Adipocyte (in vitro differentiated cells): ENCODE measurements around the gene RGS3.

Experiments
- DNase-seq: peaks from one replicate; pipeline ENCODE4 v3.0.0-alpha.2; 2015; ENCODE audit warnings: low read depth
- H3K27me3 ChIP-seq: replicated peaks from 2 replicates; pipeline ENCODE4 v1.7.0; 2013; ENCODE audit warnings: mild to moderate bottlenecking, low read length, moderate library complexity; ENCODE audit not compliant: control insufficient read depth, insufficient read depth
- H3K36me3 ChIP-seq: 2 replicates; pipeline ENCODE4 v1.7.0; 2013; ENCODE audit warnings: low read length, mild to moderate bottlenecking, moderate library complexity; ENCODE audit not compliant: control insufficient read depth, insufficient read depth, severe bottlenecking
- H3K4me1 ChIP-seq: 2 replicates; pipeline ENCODE4 v1.7.0; 2013; ENCODE audit warnings: mild to moderate bottlenecking, low read length, moderate library complexity; ENCODE audit not compliant: control insufficient read depth, insufficient read depth
- H3K4me3 ChIP-seq: 2 replicates; pipeline ENCODE4 v1.7.0; 2013; ENCODE audit warnings: mild to moderate bottlenecking, low read length, moderate library complexity
- H3K9ac ChIP-seq: 2 replicates; pipeline ENCODE4 v1.7.0; 2013; ENCODE audit warnings: mild to moderate bottlenecking, low read length, moderate library complexity
- H3K9me3 ChIP-seq: 2 replicates; pipeline ENCODE4 v1.7.0; 2013; ENCODE audit warnings: mild to moderate bottlenecking, low read length, moderate library complexity; ENCODE audit not compliant: control insufficient read depth

The RGS3 gene

DNA sequence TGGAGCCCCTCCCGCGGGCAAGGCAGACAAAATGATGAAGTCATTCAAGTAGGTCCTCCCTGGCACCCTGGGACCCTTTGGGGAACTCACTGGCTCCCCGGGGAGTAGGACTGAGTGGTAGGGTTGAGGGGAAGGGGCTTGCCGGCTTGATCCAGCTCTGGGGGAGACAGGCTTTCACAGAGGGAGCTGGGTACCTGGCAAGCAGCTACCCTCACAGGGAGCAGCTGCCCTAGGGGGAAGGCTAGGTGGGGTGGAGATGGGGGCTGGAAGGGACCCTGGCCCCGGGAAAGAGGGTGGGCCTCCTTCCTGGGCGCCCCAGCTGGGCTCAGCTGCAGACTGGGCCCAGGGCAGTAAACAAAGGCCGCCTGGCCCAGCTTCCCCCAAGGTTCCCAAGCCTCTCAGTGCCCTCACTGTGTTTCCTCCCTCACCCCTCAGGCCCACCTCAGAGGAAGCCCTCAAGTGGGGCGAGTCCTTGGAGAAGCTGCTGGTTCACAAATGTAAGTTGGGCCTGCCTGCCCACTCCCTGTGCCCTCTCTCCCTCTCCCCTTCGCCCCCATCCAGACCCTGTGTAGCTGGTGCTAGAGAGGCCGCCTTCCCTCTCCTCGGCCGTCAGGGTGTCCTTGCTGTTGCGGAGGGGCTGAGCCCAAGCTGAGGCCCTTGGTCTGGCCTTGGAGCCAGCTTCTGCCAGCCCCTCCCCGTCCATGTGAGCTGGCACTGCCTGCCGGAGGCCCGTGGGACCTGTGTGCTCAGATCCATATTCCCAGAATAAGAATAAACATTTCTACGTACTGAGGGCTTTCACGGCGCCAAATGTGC is 131.2 kb downstream of the RGS3 start:
- peaks cover 26% of the 10 kb centered on the region for H3K36me3 ChIP-seq
- peak; percentile 59 for DNase-seq
- peak overlapping the region; percentile 89 for H3K4me3 ChIP-seq
- peak overlapping the region; percentile 91 for H3K9ac ChIP-seq
- no peaks in the 10 kb centered on the region for H3K9me3 ChIP-seq
- peaks cover 59% of the 10 kb centered on the region for H3K4me1 ChIP-seq
- H3K27me3 ChIP-seq: no peaks in the 10 kb centered on the region

DNA sequence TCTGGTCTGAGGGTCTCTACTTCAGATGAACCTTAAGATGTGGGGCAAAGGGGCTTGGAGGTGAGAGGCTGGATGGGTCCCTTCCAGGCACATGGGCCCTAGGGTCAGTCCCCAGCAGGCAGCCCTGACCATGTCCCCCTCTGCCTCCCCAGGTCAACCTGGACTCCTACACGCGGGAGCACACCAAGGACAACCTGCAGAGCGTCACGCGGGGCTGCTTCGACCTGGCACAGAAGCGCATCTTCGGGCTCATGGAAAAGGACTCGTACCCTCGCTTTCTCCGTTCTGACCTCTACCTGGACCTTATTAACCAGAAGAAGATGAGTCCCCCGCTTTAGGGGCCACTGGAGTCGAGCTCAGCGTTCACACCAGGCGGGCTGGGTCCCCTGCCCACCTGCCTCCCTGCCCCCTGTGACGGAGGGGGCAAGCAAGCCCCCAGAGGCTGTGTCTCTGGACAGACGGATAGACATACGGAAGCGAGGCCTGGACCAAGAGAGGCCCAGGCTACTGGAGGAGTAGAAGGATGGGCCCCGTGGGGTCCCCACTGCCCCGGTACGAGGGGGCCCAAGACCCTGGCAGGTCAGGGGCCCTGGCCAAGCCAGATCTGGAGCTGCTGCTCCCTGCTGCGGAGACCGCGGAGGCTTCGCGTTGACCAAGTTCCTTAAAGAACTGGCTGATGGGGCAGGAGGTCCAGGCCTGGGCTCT is 133.2 kb downstream of the RGS3 start:
- Histone ChIP-seq H3K36me3 (peaks cover 26% of the 10 kb centered on the region), H3K4me3 (peak overlapping the region; percentile 89), H3K27me3 (no peaks in the 10 kb centered on the region), H3K9me3 (no peaks in the 10 kb centered on the region), H3K4me1 (peaks cover 60% of the 10 kb centered on the region), H3K9ac (peak overlapping the region; percentile 33)
- no peak for DNase-seq

DNA sequence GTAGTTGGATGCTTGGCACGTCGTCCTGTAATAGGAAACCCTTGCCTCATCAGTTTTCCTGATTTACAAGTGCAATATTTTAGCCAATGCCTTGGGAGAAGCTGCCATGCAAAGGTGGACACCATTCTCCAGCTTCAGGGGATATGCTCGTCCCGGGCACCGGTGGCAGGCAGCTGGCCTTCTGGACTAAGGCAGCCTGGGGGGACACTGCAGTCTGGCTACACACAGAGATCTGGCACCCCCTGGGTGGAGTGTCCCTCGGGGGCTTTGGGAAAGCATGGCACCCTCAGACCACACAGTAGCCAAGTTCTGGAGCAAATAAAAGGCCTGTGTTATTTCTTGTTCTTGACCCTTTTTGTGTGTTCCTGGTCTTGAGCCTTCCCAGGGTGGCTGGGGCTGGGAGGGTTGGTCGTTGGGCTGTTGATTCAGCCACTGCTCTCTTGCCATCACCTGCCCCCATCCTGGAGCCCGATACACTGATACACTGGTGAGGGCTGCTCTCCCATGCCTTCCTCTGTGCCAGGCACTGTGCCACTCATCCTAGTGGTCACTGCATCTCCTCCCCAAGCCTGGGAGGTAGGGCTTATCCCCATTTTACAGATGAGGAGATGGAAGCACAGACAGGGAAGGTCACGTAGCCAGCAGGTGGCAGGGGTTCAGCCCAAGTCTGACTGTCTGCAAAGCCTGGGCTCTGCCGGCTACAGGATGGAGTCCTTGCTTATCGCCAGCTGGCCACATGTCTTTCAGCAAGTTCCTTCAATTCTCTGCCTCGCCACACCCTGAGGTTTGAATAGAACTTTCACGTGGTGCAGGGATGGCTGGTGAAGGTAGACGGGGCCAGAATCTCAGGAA is 134.1 kb downstream of the RGS3 start:
- no peak for DNase-seq
- Histone ChIP-seq H3K9ac (no peak overlapping the region), H3K4me1 (peaks cover 63% of the 10 kb centered on the region), H3K27me3 (no peaks in the 10 kb centered on the region), H3K9me3 (no peaks in the 10 kb centered on the region), H3K36me3 (peaks cover 26% of the 10 kb centered on the region), H3K4me3 (no peak overlapping the region)

DNA sequence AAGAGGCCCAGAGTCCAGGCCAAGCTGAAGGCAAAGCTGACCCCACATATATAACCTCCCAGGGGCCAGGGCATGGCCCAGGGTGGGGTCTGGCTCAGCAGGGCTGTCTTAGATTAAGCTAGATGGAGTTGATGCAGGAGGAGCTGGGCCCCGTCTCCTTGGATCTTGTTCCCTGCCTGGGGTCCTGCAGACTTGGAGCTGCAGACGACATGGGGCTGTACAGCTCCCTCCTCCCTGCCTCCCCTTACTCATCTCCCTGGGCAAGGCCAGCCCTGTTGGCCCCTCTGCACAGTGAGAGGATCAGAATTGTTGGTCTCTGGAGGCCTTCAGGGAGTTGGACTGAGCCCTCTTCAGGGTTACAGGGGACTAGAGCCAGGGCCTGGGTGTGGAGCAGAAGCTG is 134.9 kb downstream of the RGS3 start:
- H3K9ac ChIP-seq: no peak overlapping the region
- no peaks in the 10 kb centered on the region for H3K27me3 ChIP-seq
- DNase-seq: no peak
- peaks cover 26% of the 10 kb centered on the region for H3K36me3 ChIP-seq
- no peak overlapping the region for H3K4me3 ChIP-seq
- peaks cover 62% of the 10 kb centered on the region for H3K4me1 ChIP-seq
- no peaks in the 10 kb centered on the region for H3K9me3 ChIP-seq

DNA sequence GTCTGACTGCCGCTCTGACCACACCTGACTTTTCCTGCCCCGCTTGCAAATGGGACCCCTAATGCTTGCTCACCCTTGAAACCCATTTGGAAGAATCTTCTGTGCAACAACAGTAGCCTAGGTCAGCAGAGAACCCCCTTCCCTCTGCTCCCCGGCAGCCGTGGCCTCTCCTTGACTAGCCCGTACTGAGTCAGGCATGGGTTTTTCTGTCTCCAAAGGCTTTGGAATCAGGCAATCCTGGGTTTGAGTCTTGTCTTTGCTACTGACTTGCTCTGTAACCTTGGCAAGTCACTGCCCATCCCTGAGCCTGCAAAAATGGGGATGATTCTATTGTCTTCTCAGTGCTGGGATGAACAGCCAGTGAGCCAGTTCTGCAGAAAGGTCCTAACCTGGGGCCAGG is 135.4 kb downstream of the RGS3 start:
- Histone ChIP-seq H3K9me3 (no peaks in the 10 kb centered on the region), H3K9ac (no peak overlapping the region), H3K36me3 (peaks cover 26% of the 10 kb centered on the region), H3K4me3 (no peak overlapping the region), H3K4me1 (peaks cover 60% of the 10 kb centered on the region), H3K27me3 (no peaks in the 10 kb centered on the region)
- DNase-seq: no peak

DNA sequence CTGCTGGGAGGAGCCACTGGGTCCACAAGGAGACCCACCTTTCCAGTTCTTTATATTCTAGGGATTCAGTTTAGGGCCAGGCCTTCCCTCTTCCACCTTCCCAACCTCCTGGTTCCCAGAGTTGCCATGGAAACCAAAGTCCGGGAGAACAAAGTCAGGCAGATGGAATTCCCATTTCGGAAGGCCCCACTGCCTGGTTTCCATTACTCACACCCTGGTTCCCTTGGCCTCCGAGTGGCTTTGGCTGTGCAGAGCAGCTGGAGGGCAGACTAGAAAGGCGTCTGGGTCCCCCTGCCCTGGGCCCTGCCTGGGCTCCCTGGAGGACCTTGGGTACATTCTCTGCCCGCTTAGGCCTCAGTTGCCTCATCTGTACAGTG is 136.1 kb downstream of the RGS3 start:
- Histone ChIP-seq H3K4me1 (peaks cover 55% of the 10 kb centered on the region), H3K27me3 (no peaks in the 10 kb centered on the region), H3K9ac (no peak overlapping the region), H3K9me3 (no peaks in the 10 kb centered on the region), H3K36me3 (peaks cover 26% of the 10 kb centered on the region), H3K4me3 (no peak overlapping the region)
- DNase-seq: peak; percentile 73

DNA sequence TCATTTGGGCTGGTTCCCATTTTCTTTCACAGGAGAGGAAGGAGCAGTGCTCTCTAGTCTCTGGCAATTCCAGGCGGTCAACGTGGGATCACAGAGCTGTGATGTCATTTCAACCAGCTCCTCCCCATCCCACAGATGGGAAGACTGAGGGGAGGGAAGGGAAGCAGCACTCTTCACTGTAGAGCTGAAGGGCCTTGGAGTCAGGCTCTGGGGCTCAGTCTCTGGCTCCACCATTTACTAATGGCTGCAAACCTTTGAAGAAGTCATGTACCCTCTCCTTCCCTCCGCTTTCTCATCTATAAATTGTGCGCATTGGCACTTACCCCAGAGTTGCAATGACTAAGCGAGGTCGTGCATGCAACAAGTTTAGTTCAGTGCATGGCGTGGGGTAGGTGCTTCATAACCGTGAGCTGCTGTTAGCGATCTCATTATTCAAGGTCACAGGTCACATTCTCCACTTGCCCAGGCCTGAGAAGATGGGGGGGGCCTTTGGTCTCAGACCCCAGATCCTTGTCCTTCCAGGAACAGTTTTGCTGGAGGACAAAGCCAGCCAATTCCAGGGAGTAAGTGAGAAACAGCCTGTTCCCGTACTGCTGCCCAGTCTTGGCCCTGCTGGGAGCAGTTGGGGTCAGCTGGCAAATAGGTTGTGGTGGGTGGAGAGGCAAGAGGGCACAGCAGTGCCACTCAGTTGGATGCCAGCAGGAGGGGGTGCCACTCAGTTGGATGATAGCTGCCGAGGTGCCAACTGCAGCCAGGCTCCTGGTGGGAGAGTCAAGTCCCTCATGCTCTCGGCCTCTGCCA is 136.7 kb downstream of the RGS3 start:
- Histone ChIP-seq H3K4me1 (peaks cover 49% of the 10 kb centered on the region), H3K36me3 (peaks cover 26% of the 10 kb centered on the region)

DNA sequence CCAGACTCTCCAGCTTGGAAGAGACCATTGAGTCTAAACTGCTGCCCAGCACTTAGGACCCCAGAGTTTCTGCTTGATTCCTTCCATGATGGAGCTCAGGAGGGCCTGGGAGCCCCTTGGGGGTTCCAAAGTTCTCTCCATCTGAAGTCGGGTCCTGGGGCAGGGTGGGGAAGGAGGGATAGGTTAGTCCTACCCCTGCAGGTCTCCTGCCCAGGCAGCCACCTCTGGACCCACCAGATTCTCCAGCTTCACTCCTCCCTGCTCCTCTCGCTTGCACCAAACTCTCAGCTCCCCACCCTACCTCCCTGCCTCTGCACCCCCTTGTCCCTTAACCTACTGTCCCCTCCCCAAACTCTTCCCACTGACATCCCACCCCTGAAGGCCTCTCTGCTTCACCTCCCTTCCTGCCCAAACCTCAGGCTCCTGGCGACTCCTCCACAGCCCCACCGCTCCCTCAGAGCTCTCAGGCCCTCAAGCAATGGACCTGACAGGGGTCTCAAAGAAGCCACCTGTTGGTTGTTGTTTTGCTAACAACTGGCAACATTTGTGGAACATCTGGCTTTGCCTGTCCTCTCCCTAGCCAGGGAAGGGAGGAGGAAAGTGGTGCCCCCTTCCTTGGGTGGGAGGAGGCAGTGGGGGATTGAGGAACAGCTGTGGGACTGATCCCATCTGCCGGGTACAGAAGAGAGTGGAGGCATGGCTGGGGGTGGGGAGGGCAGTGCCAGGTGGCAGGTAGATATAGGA is 137.5 kb downstream of the RGS3 start:
- Histone ChIP-seq H3K9ac (no peak overlapping the region), H3K36me3 (peaks cover 20% of the 10 kb centered on the region), H3K4me3 (no peak overlapping the region), H3K4me1 (peaks cover 42% of the 10 kb centered on the region), H3K27me3 (no peaks in the 10 kb centered on the region), H3K9me3 (no peaks in the 10 kb centered on the region)
- DNase-seq: no peak

More for the DNA sequence above, 136.7 kb downstream of the RGS3 start:
- H3K9ac ChIP-seq: no peak overlapping the region
- no peaks in the 10 kb centered on the region for H3K9me3 ChIP-seq
- no peak for DNase-seq
- no peak overlapping the region for H3K4me3 ChIP-seq
- H3K27me3 ChIP-seq: no peaks in the 10 kb centered on the region

DNA sequence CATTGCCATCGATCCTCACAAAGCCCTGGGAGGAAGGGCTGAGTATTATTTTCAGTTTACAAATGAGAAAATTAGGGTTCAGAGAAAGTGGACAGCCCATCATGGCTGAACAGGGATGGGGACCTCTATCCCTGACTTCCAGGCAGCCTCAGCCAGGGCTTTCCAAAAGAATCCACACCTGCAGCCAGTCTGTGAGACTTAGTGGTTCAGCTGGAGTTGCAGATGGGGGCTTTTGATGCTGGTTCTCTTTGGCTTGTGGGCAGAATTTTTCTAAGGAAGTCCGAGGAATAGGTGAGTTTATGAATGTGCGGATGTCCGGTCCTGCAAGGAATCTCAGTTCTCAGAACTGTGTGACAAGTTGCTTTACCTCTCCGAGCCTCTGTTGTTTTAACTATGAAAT is 138.1 kb downstream of the RGS3 start:
- Histone ChIP-seq H3K27me3 (no peaks in the 10 kb centered on the region), H3K9ac (no peak overlapping the region), H3K9me3 (no peaks in the 10 kb centered on the region), H3K4me1 (peaks cover 37% of the 10 kb centered on the region), H3K36me3 (peaks cover 14% of the 10 kb centered on the region), H3K4me3 (no peak overlapping the region)
- DNase-seq: no peak
